ENCODE measurements around the gene DIP2C.
"Not testable (repeated sequence)": the region's sequence is repeated elsewhere in the genome, so short reads cannot be mapped to it uniquely, and the experiment has no call there.

Gene DIP2C

DNA sequence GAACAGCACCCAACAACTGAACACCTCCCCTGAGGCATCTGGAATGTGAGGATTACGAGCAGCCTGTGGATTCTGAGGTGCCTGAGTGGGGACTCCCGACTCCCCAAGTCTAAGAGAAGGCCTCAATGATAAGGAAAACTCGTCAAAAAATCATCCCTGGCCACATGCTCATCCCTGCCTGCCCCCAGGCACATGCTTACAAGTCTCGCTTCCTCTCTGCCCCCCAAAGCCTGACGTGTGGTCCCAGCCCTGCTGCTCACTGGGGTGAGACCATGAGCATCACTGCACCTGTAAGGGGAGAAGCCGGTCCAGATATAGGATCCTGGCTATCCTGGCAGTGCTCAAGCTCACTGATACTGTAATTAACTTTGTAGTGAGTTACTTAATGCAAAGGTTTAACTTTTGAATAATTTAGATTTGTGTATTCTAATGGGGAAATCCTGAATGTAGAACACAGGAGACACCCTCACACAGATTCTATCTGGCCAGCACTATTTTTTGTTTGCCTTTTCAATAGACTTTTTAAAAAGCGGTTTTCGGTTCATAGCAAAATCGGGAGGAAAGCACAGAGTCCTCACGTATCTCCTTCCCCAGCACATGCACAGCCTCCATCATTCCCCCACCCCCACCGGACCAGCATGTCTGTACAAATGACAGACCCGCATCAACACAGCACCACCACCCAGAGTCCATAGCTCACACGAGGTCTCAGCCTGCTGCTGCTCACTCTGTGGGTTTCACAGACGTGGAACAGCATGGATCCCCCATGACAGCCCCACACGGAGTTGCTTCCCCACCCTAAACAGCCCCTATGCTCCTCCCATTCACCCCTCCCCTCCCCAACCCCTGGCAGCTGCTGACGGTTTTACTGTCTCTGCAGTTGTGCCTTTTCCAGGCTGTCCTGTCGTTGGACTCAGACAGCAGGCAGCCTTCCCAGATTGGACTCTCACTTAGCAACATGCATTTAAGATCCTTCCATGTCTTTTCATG lies 167.9 kb downstream of the DIP2C start:
- DNase-seq (ENCODE audit: low read depth in 4 of 4, low spot score in 1 of 4) = no peak

GRCh38 chr10:520402-520787 lies 169.1 kb downstream of the DIP2C start:
- no peak for DNase-seq (ENCODE audit: low read depth in 4 of 4, low spot score in 1 of 4)

- no peak for DNase-seq (ENCODE audit: low read depth in 4 of 4, low spot score in 1 of 4)
Observed at GRCh38 chr10:519716-520401, 169.6 kb downstream of the DIP2C start.

GRCh38 chr10:519055-519715 lies 170.3 kb downstream of the DIP2C start:
- no peak for DNase-seq (ENCODE audit: low read depth in 4 of 4, low spot score in 1 of 4)

GRCh38 chr10:517872-518475 lies 171.5 kb downstream of the DIP2C start:
- no peak for DNase-seq (ENCODE audit: low read depth in 4 of 4, low spot score in 1 of 4)

DNA sequence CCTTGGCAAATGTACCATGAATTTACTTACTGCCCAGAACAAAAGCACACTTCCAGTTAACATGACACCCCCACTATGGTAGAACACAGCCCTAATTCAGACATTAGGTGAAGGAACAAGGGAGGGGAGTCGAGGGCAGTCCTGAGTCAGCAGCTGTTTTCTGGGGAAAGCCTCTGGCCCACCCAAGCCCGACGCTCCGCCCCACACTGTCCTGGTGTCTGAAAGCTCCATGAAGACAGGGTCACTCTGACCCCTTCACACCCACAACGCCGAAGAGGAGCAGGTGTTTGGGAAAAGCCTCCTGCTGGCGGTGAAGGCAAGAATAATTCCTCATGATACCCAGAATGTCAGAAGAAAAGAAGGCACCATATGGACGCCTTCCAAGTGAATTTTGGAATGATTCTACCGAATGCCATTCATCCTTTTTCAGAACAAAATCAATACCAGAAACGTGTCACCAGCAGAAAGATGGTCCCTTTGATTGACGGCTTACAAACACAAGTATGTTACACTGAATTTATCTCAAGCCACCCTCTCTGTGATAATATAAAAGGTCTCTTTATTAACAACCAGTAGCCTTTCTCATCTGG lies 172.1 kb downstream of the DIP2C start:
- DNase-seq (ENCODE audit: low read depth in 4 of 4, low spot score in 1 of 4) = no peak

DNA sequence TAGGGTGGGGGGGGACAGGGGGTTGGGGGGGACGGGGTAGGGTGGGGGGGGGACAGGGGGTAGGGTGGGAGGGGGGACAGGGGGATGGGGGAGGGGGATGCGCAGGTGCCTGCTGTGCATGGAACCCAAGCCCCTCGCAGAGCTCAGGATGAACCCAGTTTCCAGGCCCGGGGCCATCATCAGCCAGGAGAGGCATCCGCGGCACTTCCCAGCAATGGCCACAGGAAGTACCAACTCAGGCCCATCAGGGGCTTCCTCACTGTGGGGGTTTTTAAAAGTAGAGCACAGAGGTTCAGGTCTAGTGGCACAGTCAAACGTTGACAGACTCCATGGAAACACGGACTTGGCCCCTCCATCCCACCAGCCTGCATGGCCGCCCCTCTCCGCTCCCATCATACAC lies 172.7 kb downstream of the DIP2C start:
- DNase-seq (ENCODE audit: low read depth in 4 of 4, low spot score in 1 of 4) = no peak

- DNase-seq (ENCODE audit: low read depth in 4 of 4, low spot score in 1 of 4) = no peak
Observed at GRCh38 chr10:515674-516073, 173.8 kb downstream of the DIP2C start.

DNA sequence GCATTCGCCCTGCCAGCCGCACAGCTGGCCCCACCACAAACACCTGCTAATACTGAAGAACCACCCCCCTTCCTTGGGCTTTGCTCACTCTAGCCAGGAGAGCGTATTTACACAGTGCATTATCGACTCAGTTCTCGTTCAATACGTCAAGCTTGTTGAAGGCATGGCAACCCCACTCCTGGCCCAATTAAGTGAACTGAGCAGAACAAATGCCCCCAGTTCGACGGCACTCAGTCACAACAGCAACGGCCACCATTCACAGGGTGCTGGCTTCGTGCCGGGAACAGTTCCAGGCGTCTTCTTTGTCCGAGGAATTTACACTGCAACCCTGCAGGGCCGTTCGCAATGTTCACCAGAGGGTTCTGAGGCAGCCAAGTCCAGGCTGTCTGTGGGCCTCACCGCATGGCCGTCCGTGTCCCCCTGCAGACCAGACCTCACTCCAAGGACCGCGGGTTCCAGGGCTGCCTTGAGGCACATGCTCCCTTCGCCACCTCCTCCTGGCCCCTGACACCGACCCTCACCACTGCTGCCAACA lies 175.3 kb downstream of the DIP2C start:
- no peak for DNase-seq (ENCODE audit: low read depth in 4 of 4, low spot score in 1 of 4)

GRCh38 chr10:513393-513792 lies 176.1 kb downstream of the DIP2C start:
- DNase-seq (ENCODE audit: low read depth in 4 of 4, low spot score in 1 of 4) = no peak

GRCh38 chr10:512661-513060 lies 176.8 kb downstream of the DIP2C start:
- not testable (repeated sequence) for DNase-seq (ENCODE audit: low read depth in 4 of 4, low spot score in 1 of 4)

GRCh38 chr10:511849-512191 lies 177.6 kb downstream of the DIP2C start:
- no peak for DNase-seq (ENCODE audit: low read depth in 4 of 4, low spot score in 1 of 4)

GRCh38 chr10:511101-511848 lies 178.2 kb downstream of the DIP2C start:
- peak; percentile 71 to 89 (median 72) for DNase-seq (ENCODE audit: low read depth in 4 of 4, low spot score in 1 of 4)

- no peak for DNase-seq (ENCODE audit: low read depth in 4 of 4, low spot score in 1 of 4)
Observed at GRCh38 chr10:510415-510881, 179.0 kb downstream of the DIP2C start.

DNA sequence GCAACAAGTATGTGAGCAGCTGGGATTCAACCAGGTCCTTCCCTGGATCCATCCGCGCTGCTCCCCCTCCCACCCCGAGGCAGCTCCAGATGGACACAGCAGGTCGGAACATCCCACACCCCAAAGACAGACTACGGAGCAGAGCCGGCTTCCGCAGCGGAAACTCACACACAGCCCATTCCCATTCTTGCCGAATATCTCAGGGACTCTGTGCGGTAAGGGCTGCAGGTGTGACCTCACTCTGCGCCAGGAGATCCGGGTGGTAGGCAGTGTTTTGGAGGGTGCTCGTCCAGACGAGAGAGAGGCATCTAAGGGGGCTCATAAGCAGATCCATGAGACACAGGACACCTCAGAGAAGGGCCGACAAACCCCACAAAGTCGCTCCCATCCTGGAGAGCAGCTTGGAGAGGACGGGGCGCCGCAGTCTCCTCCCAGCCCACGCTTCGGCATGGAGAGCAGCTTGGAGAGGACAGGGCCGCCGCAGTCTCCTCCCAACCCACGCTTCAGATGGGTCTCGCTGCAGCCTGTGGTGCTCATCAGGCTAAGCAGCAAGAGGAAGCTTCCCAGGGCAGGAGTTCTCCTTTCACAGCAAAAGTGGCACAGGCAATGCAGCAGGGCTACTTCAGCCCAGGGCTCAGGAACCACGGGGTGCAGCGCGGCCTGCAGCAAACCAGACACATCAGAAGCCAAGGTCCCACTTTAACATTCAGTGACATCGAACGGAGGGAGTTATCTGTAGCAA lies 179.9 kb downstream of the DIP2C start:
- no peak for DNase-seq (ENCODE audit: low read depth in 4 of 4, low spot score in 1 of 4)

GRCh38 chr10:508726-509125 lies 180.7 kb downstream of the DIP2C start:
- no peak for DNase-seq (ENCODE audit: low read depth in 4 of 4, low spot score in 1 of 4)

- DNase-seq (ENCODE audit: low read depth in 4 of 4, low spot score in 1 of 4) = no peak
Observed at GRCh38 chr10:507908-508444, 181.5 kb downstream of the DIP2C start.

DNA sequence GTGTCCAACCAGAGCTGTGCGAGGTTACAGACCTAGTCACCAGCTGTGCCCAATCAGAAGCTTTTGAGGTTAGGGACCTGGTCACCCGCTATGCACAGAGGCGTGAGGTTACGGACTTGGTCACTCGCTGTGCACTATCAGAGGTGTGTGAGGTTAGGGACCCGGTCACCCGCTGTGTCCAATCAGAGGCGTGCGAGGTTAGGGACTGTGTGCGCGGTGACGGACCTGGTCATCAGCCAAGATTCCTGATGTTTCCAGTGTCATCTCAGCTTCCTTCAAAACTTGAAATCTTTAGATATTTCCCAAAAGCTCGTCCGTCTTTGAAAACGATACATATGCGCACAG lies 182.1 kb downstream of the DIP2C start:
- DNase-seq (ENCODE audit: low read depth in 4 of 4, low spot score in 1 of 4) = no peak
